ENCODE results near the gene ARHGAP26.

- TF ChIP-seq CTCF (IDR thresholded peaks at IDR 0.05) (no peak), POLR2A (IDR thresholded peaks at IDR 0.05) (no peak), EP300 (IDR thresholded peaks at IDR 0.05) (no peak)
Measured at GRCh38 chr5:143001764-143002351, 231.7 kb downstream of the ARHGAP26 start.
